Mucosa of stomach (tissue), 1 donor: ENCODE results near the gene LRP1B.

Source experiments
- H3K27me3 ChIP-seq: one replicate; pipeline ENCODE4 v1.7.0; 2013; ENCODE audit warnings: mild to moderate bottlenecking, low read length; ENCODE audit not compliant: control insufficient read depth, insufficient read depth
- H3K36me3 ChIP-seq: one replicate; pipeline ENCODE4 v1.7.0; 2013; ENCODE audit warnings: low read length; ENCODE audit not compliant: control insufficient read depth, insufficient read depth
- H3K4me1 ChIP-seq: one replicate; pipeline ENCODE4 v1.7.0; 2013; ENCODE audit warnings: mild to moderate bottlenecking, low read length; ENCODE audit not compliant: control insufficient read depth, insufficient read depth
- H3K4me3 ChIP-seq: one replicate; pipeline ENCODE4 v1.7.0; 2013; ENCODE audit warnings: low read length
- H3K9ac ChIP-seq: one replicate; pipeline ENCODE4 v1.7.0; 2013; ENCODE audit warnings: mild to moderate bottlenecking, low read length, moderate library complexity
- H3K9me3 ChIP-seq: one replicate; pipeline ENCODE4 v1.7.0; 2013; ENCODE audit warnings: mild to moderate bottlenecking, low read length, moderate library complexity; ENCODE audit not compliant: control insufficient read depth
- donor health status: Pancreatic carcinoma.

Gene LRP1B

DNA sequence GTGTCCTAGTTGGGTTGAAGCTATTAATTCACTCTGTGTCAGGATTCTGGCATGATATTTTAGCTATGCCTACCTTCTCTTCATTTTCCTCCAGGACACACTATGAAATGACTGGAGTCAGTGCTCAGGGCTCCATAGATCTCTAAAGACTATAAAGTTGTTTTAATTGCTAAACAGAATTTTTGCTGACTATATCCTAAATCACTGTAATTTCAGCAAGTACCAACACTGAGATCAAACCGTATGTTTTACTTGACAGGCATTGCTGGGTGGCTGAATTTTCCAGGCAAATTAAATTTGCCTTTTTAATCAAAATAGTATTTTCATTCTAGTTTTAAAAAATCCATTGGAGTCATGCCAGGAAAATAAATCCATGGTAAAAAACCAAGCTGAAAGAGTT, 138.1 kb downstream of the LRP1B start:
- Histone ChIP-seq H3K4me3 (no peak overlapping the region), H3K27me3 (no peaks in the 10 kb centered on the region), H3K36me3 (no peaks in the 10 kb centered on the region), H3K9me3 (no peaks in the 10 kb centered on the region), H3K9ac (no peak overlapping the region), H3K4me1 (no peaks in the 10 kb centered on the region)

DNA sequence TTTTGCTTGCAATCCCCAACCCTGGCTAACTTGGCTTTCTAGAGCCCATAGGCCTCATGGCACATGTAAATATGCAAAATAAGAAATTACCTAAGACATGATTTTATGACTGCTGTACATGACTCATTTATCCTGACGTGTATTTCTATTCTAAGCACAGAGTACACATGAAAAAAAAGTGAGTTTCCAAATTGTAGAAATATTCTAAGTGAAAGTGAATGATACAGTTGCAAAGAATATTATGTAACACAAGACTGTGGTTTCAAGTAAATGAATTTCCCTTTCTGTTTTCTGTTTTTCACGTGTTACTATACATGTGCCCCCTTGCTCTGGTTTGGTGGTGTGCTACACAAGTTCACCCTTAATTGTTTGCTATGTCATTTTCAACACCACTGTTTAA, 162.4 kb downstream of the LRP1B start:
- Histone ChIP-seq H3K4me3 (no peak overlapping the region), H3K36me3 (no peaks in the 10 kb centered on the region), H3K9ac (no peak overlapping the region), H3K4me1 (no peaks in the 10 kb centered on the region), H3K9me3 (no peaks in the 10 kb centered on the region), H3K27me3 (no peaks in the 10 kb centered on the region)

DNA sequence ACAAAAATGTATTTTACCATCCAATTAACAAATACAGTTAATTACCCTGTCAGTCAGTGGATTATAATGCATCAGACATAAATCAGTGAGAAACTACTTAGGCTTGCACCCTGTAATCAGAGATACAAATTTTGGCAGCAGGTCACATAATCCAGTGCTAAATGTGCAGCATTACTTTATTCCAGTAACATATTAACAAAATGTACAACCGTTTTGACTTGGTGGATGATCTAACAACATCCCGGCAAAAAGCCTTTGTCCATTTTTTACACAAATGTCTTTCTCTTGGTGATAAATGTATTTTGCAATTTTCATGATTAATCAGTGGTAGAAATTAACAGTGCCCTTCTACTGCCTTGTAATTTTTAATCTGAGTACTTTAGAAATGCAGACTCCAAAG, 162.8 kb downstream of the LRP1B start:
- Histone ChIP-seq H3K4me3 (no peak overlapping the region), H3K36me3 (no peaks in the 10 kb centered on the region), H3K27me3 (no peaks in the 10 kb centered on the region), H3K4me1 (no peaks in the 10 kb centered on the region), H3K9ac (no peak overlapping the region), H3K9me3 (no peaks in the 10 kb centered on the region)

DNA sequence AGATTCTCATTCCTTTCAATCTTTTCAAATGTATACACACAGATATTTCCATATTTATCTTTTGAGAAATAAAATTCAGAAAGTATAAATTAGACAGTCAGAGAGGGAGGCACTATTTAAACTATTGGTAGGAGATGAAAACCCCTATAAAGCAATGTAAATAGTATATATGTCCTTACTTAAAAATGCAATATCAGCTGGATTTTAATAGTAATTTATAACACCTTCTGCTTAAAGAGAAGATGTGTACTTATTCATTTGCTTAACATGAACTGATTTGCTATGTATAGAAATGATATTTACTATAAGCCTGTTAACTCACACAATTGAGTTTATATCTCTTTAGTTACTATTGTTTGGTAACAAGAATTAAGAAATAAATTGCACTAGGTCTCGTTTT, 163.3 kb downstream of the LRP1B start:
- Histone ChIP-seq H3K36me3 (no peaks in the 10 kb centered on the region), H3K9me3 (no peaks in the 10 kb centered on the region), H3K4me1 (no peaks in the 10 kb centered on the region), H3K27me3 (no peaks in the 10 kb centered on the region), H3K9ac (no peak overlapping the region), H3K4me3 (no peak overlapping the region)

DNA sequence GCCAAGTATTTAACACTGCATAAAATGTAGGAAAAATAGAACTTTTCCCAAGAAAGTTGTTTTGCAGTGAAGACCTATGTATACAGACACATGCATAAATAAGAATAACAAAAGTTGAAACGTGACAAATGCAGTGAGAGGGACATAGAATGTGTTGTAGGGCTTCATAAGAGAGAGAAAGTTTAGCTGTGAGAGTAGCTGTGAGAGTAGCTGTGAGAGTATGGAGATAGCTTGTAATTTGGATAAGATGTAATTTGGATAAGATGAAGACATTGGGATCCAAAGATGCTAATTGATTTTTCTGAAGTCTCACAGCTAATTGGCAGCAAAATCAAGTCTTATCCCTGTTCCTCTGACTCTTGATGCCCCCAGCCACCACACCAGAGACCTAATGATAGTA, 170.9 kb downstream of the LRP1B start:
- H3K9me3 ChIP-seq: no peaks in the 10 kb centered on the region
- H3K36me3 ChIP-seq: no peaks in the 10 kb centered on the region
- H3K4me3 ChIP-seq: no peak overlapping the region
- no peak overlapping the region for H3K9ac ChIP-seq
- H3K27me3 ChIP-seq: no peaks in the 10 kb centered on the region
- no peaks in the 10 kb centered on the region for H3K4me1 ChIP-seq

DNA sequence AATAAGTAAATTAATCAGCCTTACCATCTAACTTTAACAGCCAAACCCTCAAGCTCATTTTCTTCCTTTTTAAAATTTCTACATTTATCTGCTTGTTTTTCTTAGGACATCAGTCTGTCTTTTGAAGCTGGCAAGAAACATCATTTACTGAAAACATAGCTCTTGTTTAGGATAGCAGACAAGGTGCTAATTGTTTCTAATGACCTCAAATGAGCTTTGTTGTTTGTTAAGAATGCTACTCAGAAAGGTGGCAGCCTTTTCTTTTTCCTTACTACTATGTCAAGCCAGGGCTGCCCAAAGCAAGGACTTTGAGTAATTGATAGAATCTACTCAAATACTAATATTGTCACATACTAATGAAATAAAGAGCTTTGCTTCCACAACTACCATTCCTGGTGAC, 171.8 kb downstream of the LRP1B start:
- H3K36me3 ChIP-seq: no peaks in the 10 kb centered on the region
- H3K4me3 ChIP-seq: no peak overlapping the region
- no peak overlapping the region for H3K9ac ChIP-seq
- H3K4me1 ChIP-seq: no peaks in the 10 kb centered on the region
- H3K9me3 ChIP-seq: no peaks in the 10 kb centered on the region
- H3K27me3 ChIP-seq: no peaks in the 10 kb centered on the region

DNA sequence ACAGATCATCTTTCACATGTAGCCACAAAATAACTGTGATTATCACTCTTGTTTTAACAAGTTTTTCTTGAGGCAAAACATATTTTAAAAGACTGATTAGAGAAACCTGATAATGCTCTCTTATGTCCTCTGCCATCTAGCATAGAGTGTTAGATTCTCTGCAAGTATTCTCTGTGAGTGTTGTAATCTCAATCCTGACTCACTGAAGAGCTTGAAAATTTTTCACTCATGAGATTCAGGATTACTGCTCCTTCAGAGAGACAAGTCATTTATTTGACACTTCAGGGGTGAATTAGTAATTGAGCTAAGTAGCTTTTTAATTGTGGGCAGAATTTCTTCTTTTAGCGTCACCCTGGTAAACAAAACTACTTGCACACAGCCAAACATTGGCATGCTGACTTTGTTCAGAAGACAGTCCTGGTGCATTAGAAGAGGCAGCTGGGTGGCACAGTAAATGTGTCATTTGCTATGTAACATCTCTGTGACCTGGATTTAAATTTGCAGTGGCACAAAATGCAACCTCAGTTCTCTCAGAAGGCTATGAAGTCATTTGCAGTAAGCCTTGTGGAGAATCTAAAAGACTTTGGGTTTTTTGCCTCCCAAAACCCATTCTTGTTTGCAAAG, 172.9 kb downstream of the LRP1B start:
- Histone ChIP-seq H3K9me3 (no peaks in the 10 kb centered on the region), H3K36me3 (no peaks in the 10 kb centered on the region), H3K9ac (no peak overlapping the region), H3K27me3 (no peaks in the 10 kb centered on the region), H3K4me3 (no peak overlapping the region), H3K4me1 (no peaks in the 10 kb centered on the region)

DNA sequence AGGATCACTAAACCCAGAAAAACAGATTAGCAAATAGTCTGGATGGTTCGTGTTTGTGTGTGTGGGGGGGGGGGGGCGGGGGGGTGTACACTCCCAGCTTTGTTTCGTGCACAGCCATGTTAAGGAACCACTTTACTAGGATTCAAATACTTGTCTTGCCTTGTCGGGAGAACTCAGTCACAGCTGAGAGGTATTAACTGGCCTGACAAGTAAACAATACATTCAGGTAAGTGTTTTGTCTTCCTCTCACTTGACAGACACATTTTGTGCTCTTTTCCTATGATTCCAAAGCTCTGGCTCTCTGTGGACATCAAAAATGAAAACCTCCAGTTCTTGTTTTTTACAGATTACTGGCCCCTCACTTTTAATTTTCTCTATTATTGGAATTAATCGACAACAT, 173.5 kb downstream of the LRP1B start:
- no peaks in the 10 kb centered on the region for H3K27me3 ChIP-seq
- H3K9ac ChIP-seq: no peak overlapping the region
- H3K4me1 ChIP-seq: no peaks in the 10 kb centered on the region
- no peaks in the 10 kb centered on the region for H3K9me3 ChIP-seq
- H3K36me3 ChIP-seq: no peaks in the 10 kb centered on the region
- H3K4me3 ChIP-seq: no peak overlapping the region

DNA sequence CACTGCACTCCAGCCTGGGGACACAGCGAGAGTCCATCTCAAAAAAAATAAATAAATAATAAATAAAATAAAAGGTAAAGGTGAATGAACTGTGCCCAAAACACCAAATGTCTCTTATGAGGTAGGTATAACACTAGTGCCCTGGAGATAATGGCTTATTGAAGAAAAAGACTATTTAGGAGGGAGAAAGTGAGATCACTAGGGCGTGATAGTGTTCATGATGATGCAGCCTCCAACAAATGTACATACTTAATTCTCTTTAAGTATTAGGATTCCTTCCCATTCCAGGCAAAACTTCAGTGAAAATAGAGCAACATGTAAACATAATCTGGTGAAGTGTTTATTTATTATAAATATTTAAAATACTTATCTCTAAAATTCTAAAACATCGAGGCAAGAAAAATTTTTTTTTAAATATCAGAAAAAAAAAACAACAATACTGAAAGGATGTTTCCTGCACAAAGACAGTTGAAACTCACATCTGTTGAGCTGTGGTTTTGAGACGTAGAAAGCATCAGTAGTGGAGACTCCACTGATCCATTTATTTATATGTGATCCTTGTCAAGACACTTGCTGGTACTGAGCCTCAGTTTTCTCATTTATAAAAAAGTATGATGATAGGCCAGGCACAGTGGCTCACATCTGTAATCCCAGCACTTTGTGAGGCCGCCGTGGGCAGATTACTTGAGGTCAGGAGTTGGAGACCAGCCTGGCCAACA, 183.3 kb downstream of the LRP1B start:
- H3K9ac ChIP-seq: no peak overlapping the region
- H3K27me3 ChIP-seq: no peaks in the 10 kb centered on the region
- H3K4me1 ChIP-seq: no peaks in the 10 kb centered on the region
- no peaks in the 10 kb centered on the region for H3K9me3 ChIP-seq
- H3K36me3 ChIP-seq: no peaks in the 10 kb centered on the region
- no peak overlapping the region for H3K4me3 ChIP-seq

DNA sequence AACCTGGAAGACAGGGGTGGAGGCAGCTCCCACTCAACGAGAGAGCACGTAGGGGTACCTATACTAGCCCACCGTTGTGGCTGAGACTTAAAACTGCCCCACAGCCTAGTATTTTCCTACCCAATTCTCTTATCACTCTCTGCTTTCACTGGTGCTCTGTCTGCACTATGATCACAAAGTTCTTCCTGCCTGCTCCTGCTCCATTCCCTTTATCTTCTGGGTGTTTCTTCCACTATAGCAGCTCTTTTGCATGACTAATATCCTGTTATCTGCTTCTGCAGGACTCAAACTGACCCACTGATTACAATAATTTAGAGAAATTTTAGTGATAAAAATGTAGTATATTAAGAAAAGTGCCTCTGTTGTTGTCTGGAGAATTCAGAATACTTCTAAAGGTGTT, 184.8 kb downstream of the LRP1B start:
- Histone ChIP-seq H3K36me3 (no peaks in the 10 kb centered on the region), H3K9me3 (no peaks in the 10 kb centered on the region), H3K4me1 (no peaks in the 10 kb centered on the region), H3K9ac (no peak overlapping the region), H3K27me3 (no peaks in the 10 kb centered on the region), H3K4me3 (no peak overlapping the region)

DNA sequence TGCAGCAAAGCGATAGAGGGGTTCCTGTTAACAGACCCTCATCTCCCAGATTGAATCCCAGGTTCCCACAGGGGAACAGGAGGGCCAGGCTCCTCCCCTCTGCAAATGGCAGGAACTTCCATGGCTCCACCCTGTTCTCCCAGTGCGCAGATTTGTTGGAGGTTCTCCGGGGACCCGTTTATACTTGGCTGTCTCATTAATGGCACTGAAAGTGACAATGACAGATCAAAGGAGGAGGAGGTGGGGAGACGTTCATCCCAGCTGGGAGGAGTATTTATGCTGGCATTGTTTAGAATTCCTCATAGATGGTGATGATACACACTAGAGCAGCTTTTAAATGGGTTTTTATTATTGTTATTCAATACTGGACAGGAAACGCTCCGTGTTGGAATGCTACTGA, 186.9 kb downstream of the LRP1B start:
- Histone ChIP-seq H3K9ac (no peak overlapping the region), H3K9me3 (no peaks in the 10 kb centered on the region), H3K36me3 (no peaks in the 10 kb centered on the region), H3K27me3 (no peaks in the 10 kb centered on the region), H3K4me3 (no peak overlapping the region), H3K4me1 (no peaks in the 10 kb centered on the region)

DNA sequence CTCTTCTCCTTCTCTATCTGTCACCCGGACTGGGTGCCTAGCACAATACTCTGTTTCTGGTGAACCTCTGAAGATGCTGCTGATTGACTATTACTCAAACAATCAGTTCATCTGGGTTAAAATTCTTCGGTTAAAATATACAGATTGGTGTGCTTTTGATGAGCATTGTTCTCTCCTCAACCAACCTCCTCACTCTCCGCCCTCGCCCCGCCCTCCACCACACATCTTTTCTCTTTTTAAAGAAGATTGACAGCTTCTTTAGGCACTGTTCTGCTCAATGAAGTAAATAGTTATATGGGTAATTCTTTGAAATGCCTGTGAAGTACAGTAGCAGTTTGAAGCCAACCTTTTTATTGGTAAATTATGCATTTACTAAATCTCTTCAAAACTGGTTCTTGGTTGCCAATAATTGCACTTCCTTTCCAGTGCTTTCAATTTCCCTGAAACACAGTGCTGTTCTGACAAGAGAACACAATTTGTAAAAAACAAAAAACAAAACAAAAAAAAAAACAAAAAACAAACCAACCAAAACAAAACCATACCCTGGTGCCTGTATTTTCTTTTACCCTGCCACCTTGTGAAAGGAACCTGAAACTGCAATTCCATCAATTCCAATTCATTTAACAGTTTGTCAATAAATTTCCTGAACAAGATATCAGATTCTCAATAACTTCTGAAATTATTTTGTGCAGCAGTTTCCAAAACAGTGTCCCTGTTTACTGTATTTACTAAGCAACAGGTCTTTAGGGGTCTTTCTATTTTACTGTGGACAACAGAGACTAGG, 188.6 kb downstream of the LRP1B start:
- Histone ChIP-seq H3K4me1 (no peaks in the 10 kb centered on the region), H3K36me3 (no peaks in the 10 kb centered on the region)

More for the DNA sequence above, 188.6 kb downstream of the LRP1B start:
- H3K9ac ChIP-seq: no peak overlapping the region
- H3K9me3 ChIP-seq: no peaks in the 10 kb centered on the region
- no peaks in the 10 kb centered on the region for H3K27me3 ChIP-seq
- no peak overlapping the region for H3K4me3 ChIP-seq
